ENCODE data around the gene MRAS.

MRAS gene

GRCh38 chr3:138344754-138345153 lies 3.6 kb upstream of the MRAS start:
- DNase-seq = no peak

- peak; percentile 36 for DNase-seq
Observed at GRCh38 chr3:138348754-138349739, 668 bp downstream of the MRAS start.

GRCh38 chr3:138349926-138350665 lies 1.7 kb downstream of the MRAS start:
- DNase-seq = peak; percentile 42

GRCh38 chr3:138351151-138351550 lies 2.8 kb downstream of the MRAS start:
- DNase-seq = peak; percentile 8

GRCh38 chr3:138351916-138352550 lies 3.7 kb downstream of the MRAS start:
- DNase-seq = no peak

- DNase-seq = no peak
Observed at GRCh38 chr3:138354376-138354775, 6.0 kb downstream of the MRAS start.

GRCh38 chr3:138355071-138355470 lies 6.7 kb downstream of the MRAS start:
- no peak for DNase-seq

GRCh38 chr3:138356730-138357405 lies 8.5 kb downstream of the MRAS start:
- DNase-seq = no peak

- peak; percentile 37 for DNase-seq
Observed at GRCh38 chr3:138359148-138359918, 11.0 kb downstream of the MRAS start.

- DNase-seq = peak; percentile 53
Observed at GRCh38 chr3:138359919-138360868, 11.8 kb downstream of the MRAS start.

GRCh38 chr3:138360869-138361525 lies 12.6 kb downstream of the MRAS start:
- no peak for DNase-seq

GRCh38 chr3:138361561-138361971 lies 13.2 kb downstream of the MRAS start:
- DNase-seq = peak; percentile 60

GRCh38 chr3:138362538-138362937 lies 14.2 kb downstream of the MRAS start:
- DNase-seq = peak; percentile 57

- DNase-seq = peak; percentile 12
Observed at GRCh38 chr3:138363322-138363721, 14.9 kb downstream of the MRAS start.

- peak; percentile 53 for DNase-seq
Observed at GRCh38 chr3:138364356-138365252, 16.2 kb downstream of the MRAS start.

- peak; percentile 16 for DNase-seq
Observed at GRCh38 chr3:138365253-138365555, 16.8 kb downstream of the MRAS start.

- no peak for DNase-seq
Observed at GRCh38 chr3:138366006-138366759, 17.8 kb downstream of the MRAS start.

- DNase-seq = peak; percentile 24
Observed at GRCh38 chr3:138367326-138367850, 19.0 kb downstream of the MRAS start.

All from activated effector memory CD4-positive, alpha-beta T cell treated with anti-CD3 and anti-CD28 coated beads, Interleukin-2, amount 50 U/mL, for 16 hours (primary cell).